HPDE6-E6E7 (cell line): ENCODE measurements around the gene ZDHHC14.
A peak's percentile ranks its signal among the peaks of the same experiment; 100 is the strongest.

Source experiments
- DNase-seq: peaks from one replicate; pipeline ENCODE4 v3.0.0; 2011; ENCODE audit warnings: missing footprints; ENCODE audit errors: extremely low spot score

ZDHHC14 gene

GRCh38 chr6:157668009-157668401, 287.0 kb downstream of the ZDHHC14 start:
- no peak for DNase-seq

- no peak for DNase-seq
These were observed 287.7 kb downstream of the ZDHHC14 start for GRCh38 chr6:157668713-157669112.

DNA sequence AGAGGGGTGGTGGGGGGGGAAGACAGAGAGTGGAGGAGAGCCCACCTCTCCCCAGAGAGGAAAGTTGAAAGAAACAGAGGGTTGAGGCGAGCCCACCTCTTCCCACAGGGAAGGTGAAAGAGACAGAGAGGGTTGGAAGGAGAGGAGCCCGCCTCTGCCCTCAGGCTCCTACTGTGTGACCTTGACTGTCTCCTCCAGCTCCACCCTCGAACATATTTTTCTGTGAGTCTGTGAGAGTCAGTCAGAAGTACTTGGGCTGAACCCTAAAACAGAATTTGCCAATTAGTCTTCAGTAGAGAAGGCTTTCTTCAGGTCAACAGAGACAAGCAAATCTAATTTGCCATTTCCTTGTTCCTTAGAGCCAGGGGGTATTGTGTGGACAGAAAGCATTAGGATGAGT, 288.3 kb downstream of the ZDHHC14 start:
- no peak for DNase-seq

GRCh38 chr6:157669747-157670216, 288.8 kb downstream of the ZDHHC14 start:
- DNase-seq, result peak; percentile 56

DNA sequence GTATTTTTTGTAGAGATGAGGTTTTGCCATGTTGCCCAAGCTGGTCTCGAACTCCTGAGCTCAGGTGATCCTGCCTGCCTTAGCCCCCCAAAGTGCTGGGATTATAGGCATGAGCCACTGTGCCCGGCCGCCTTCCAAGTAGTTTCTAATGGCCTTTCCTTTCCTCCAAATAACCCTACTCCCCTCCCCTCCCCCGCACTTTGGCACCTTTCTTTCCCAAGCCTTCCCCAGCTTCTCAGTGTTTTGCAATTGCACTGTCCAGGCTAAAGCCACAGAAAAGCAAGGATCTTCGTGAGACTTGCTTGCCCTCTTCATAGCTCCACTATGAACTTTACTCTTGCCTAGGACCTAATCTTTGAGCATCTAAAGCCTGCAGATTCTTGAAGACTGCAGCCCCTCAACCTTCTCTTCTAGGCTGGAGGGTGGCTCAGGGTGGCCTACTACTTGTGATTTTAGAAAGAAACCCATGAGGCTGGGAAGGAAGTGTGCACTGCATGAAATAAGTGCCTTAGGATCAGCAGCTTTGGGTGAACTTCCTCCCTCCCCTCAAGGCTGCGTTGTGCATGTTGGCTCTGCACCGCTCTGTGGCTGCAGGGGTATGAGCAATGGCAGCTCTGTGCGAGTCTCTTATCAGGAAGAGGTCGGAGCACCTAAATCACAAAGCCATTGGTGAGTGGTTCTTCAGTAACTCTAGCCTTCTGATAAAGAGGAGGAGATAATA, 289.6 kb downstream of the ZDHHC14 start:
- DNase-seq, result no peak

GRCh38 chr6:157672726-157673412, 291.9 kb downstream of the ZDHHC14 start:
- DNase-seq, result no peak

DNA sequence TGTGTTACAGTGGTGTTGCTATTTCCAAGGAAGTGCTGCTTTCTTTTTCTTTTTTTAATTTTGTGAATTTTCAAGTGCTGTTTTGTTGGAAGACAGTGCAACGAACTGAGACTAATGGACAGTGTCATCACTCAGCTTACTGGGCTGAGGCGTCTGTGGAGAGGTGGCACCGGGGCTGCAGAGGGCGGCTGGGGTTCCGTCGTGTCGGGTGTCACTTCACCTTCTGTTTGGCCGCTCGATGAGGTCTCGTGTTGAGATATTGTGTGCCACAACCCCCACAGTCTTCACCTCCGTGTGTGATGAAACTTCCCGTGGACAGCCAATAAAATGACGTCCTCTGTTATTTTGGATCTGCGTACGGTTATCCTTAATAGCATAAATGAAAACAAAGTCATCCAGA, 292.6 kb downstream of the ZDHHC14 start:
- no peak for DNase-seq

DNA sequence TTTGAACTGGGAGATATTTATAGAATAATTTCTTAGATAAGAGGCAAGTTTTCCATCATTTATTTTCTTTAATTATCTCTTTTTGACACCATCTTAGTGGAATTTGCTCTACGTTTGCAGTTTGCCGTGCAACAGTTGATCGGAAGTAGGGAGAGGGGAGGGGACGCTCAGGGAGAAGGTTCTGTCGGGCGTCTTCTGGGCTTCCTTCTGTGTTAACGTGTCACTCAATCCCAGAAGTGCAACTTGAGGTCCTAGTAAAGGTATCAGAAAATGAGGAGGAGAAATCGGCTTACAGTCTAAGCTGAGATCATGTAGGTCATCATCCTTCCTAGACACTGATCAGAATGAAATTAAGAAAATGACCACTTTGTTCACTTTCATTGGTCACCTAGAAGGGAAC, 293.1 kb downstream of the ZDHHC14 start:
- DNase-seq, result no peak

- no peak for DNase-seq
These were observed 294.8 kb downstream of the ZDHHC14 start for GRCh38 chr6:157675831-157676230.

GRCh38 chr6:157676241-157676640, 295.3 kb downstream of the ZDHHC14 start:
- DNase-seq, result no peak

GRCh38 chr6:157677235-157677634, 296.2 kb downstream of the ZDHHC14 start:
- DNase-seq, result no peak

- no peak for DNase-seq
These were observed 298.9 kb downstream of the ZDHHC14 start for GRCh38 chr6:157679605-157680580.

DNA sequence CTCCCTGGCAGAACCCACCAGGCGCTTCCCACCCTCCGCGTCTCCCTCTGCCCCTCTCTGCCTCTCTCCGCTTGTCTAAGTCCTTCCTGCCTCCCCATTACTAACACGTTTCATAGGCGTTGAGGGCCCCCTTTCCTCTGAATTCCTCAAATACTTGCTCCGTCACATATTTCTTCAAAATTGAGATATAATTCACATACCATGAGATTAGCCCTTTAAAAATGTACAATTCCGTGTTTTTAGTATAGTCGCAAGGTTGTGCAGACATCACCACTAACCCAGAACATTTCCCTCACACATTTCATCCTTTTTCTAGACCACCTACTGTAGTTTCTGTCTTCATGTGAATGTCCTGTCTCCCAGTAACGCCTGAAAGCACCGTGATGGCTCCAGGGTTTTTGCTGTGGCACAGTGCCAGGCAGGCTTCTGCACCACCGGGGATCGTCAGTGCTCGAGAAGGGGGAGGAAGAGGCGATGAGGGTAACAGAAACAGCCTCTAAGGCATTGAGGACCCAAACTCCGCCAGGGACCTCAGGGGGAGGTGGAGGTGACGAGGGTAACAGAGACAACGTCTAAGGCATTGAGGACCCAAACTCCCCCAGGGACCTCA, 300.2 kb downstream of the ZDHHC14 start:
- DNase-seq, result no peak

DNA sequence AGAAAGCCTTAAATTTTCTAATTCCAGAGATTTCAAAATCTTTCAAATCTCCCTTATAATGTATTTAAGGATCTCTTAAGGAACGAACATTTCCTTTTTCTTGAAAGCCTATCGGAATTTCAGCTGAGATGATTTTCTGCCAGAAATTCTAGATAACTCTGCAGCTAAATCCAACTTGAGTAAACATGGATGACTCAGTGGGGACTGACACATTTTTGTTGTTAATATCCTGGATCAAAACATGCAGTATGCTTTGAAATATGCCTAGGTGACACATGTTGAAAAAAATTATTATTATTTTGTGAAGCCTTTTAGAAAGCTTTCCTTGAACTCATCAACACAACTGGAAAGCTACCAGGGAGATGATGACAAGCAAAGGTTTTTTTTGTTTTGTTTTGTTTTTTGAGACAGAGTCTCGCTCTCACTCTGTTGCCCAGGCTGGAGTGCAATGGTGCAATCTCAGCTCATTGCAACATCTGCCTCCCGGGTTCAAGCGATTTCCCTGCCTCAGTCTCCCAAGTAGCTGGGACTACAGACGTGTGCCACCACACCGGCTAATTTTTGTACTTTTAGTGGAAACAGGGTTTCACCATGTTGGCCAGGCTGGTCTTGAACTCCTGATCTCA, 302.0 kb downstream of the ZDHHC14 start:
- peak; percentile 72 for DNase-seq

DNA sequence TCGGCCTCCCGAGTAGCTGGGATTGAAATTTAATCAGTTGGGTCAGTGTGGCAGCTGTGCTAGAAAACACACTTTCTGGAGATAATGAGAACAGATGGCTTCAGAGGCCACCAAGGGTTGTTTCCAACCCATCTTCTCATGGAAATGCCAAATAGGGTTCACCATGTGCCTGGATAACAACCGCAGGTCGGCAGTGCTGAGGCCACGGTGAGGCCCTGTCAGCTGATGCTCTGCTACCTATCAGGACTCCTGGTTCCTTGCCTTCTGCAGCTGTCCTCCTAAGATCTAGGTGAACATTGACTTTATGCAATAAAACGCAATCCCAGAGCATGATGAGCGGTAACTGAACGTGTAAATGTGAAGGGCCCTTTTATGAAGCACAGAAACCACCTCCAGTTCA, 302.7 kb downstream of the ZDHHC14 start:
- DNase-seq, result no peak

GRCh38 chr6:157684620-157685299, 303.8 kb downstream of the ZDHHC14 start:
- no peak for DNase-seq

- DNase-seq, result no peak
These were observed 304.7 kb downstream of the ZDHHC14 start for GRCh38 chr6:157685596-157686280.

GRCh38 chr6:157688275-157688959, 307.4 kb downstream of the ZDHHC14 start:
- DNase-seq, result no peak

DNA sequence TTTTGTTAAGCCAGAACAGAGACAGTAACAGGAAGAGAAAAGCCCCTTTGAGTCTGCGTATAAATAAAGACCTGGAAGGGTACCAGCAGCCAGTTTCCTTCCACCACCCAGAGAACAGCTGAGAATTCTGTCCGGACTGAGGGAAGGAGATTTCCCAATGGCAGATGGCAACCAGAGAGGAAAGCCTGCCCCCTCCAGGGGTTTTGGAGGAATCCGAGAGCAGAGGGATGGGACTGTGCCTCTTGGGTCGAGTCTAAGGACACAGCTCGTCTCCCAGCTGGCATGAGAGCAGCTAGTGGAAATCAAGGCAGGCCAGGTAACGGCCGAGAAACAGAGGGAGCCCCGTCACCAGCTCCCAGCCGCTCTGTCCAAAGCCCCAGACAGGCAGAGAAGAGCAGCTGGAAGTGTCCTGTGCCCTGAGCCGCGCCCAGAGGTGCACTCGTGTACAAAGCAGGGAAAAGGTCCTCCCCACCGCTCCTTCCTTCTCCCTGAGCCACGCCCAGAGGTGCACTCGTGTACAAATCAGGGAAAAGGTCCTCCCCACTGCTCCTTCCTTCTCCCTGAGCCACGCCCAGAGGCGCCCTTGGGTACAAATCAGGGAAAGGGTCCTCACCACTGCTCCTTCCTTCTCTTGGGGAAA, 308.1 kb downstream of the ZDHHC14 start:
- DNase-seq, result no peak
